Right ventricle myocardium inferior (tissue), 1 donor: ENCODE results near the gene VWA7. TPM values are rescaled to one million over a fixed set of nuclear protein-coding genes. Genes with fewer than 3 reads are reported as not detected.

Experiments
- ATAC-seq: fragments of 200-7000 bp; cut with Tn5 transposase; one replicate; pipeline ENCODE4 v1.9.1; 2020; ENCODE audit warnings: mild to moderate bottlenecking, moderate library complexity
- DNase-seq: peaks from one replicate; pipeline ENCODE4 v3.0.0; 2021; ENCODE audit errors: missing footprints
- intact Hi-C: fragments of 100-400 bp; cut with DNase I; formaldehyde crosslinking; loops from one replicate; pipeline ENCODE4 v1.11.0; 2022
- total RNA-seq: library from RNA; stranded (reverse); fragmentation: NEBNext Ultra II Directional; extraction: Animal tissue kit (Norgen Biotek cat#: 25700); gene quantifications from one replicate; pipeline ENCODE4 v1.2.1, GENCODE V29; 2021
- donor health status: DM: no; HTN: yes; CAD: no; lungs with severe emphysema.

Gene VWA7
- total RNA-seq, 1 donor from 2014 or later, result 12.1 TPM

GRCh38 chr6:31737315-31737990 is 39.7 kb downstream of the VWA7 start:
- DNase-seq (no peak), ATAC-seq (no peak)
- intact Hi-C loops, result loop anchor here (10.0 kb wide), 1 partner anchor 193 kb away; the partner anchor contains the start of genes ATP6V1G2, DDX39B and NFKBIL1

DNA sequence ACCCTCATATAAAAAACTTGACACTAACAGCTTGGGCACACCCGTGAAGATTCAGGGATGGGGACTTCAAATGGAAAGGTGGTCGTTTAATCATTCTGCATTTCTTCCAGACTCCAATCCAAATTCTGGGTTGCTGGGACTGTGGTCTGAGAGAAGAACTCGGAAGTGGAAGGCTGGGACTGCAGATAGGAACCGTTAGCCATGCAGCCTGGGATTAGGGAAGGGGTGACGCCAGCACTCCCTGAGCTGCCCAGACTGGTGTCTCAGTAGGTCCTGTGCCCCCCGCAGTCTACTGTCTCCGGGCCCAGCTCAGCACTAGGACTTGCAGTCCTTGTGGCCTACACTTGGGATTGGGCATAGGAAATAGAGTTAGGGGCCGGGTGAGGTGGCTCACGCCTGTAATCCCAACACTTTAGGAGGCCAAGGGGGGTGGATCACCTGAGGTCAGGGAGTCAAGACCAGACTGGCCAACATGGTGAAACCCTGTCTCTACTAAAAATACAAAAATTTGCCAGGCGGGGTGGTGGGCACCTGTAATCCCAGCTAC is 40.3 kb downstream of the VWA7 start:
- peak; percentile 54 for DNase-seq
- intact Hi-C loops, result loop anchor here (10.0 kb wide), 1 partner anchor 192 kb away; the partner anchor contains the start of genes ATP6V1G2, DDX39B and NFKBIL1
- no peak for ATAC-seq

DNA sequence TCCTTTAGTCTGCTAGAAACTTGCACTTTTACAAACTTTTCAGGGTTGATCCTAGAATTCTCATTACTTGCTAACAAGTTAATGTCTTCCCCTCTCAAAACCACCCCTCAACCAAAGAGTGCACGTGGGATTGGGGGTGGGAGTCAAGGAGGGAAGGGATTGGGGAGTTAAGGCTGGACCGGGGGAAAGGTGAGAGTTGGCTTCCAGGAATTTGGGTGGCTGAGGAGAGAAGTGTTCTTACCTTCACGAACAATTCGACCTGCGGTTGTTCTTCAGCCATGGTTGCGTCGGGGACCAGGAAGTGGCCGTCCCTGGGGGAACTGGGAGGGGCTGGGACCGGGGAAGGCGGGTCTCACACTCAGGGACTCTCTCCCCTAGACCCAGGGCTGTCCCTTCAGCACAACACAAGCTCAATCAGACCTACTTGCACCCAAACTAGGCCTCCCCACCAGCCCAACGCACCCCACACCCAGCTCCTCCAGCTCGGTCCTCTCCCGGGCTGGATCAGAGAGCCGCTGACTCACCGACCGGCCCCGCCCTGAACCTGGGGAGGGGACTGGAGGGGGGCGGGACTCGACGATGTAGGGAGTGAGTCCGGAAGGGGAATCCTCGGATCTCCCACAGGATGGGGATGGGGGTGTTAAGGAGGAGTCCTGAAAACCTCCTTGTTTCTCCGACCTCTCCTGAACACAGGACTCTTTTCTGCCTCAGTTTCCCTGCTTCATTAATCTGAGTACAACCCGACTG is 40.9 kb downstream of the VWA7 start, which contains the start of gene CLIC1:
TSS of gene CLIC1 (minus strand) at position 510 of the 747 bp plus-strand sequence. CDS start at position 280, 230 bp downstream.
- DNase-seq, result peak; percentile 93
- ATAC-seq, result peak; percentile 70
- intact Hi-C loops, result loop anchor here (10.0 kb wide), 1 partner anchor 191 kb away; the partner anchor contains the start of genes ATP6V1G2, DDX39B and NFKBIL1

DNA sequence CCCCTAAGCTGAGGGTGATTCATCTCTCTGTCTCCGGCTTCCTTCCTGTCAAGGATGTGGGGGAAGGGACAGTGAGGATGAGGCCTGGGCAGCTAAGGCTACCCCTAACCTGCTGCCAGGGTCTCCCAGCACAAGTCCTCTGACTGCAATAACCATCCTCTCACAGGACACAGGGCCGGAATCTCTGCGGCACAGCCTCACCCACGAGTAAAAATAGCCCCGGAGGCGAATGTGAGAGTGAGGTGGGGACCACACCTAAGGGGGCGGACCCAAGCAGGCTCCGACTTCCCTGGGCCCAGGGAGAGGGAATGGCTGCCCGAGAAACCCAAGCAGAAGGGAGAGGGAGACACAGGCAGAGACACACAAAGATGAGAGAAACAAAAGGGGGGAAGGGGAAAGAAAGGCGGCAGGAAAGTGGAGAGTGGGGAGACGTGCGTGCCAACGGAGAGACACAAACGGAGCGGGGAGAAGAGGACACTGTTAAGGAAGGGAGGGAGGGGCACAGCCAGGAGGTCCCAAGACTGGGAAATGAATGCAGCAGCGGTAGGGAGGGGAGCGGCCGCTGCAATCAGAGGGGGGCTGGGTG is 42.2 kb downstream of the VWA7 start:
- no peak for ATAC-seq
- intact Hi-C loops, result loop anchor here (5.0 to 10.0 kb wide), 2 partner anchors 57 to 190 kb away; partner anchors contain the start of genes ATP6V1G2, DDX39B and NFKBIL1
- DNase-seq, result peak; percentile 61

GRCh38 chr6:31734247-31734820 is 42.8 kb downstream of the VWA7 start:
- DNase-seq, result no peak
- ATAC-seq, result no peak
- intact Hi-C loops, result loop anchor here (5.0 to 10.0 kb wide), 2 partner anchors 58 to 190 kb away; partner anchors contain the start of genes ATP6V1G2, DDX39B and NFKBIL1

DNA sequence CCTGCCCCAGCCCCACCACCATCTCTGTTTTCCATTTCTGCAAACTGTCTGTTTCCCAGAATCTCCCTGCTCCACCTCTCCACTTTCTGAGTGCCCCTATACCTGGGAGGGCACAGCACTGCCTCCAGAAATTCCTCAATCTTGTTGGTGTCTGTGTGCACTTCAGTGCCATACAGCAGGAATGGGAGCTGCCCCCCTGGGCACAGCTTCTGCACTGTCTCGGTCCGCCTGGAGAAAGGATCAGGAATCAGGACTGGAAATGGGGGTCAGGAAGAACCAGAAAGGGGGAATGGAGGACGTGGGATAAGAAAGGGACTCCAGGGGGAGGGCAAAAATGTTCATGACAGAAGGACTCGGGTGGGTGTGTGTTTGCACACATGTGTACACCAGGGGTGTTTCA is 43.4 kb downstream of the VWA7 start:
- no peak for ATAC-seq
- DNase-seq, result no peak
- intact Hi-C loops, result loop anchor here (5.0 to 10.0 kb wide), 2 partner anchors 59 to 189 kb away; partner anchors contain the start of genes ATP6V1G2, DDX39B and NFKBIL1

DNA sequence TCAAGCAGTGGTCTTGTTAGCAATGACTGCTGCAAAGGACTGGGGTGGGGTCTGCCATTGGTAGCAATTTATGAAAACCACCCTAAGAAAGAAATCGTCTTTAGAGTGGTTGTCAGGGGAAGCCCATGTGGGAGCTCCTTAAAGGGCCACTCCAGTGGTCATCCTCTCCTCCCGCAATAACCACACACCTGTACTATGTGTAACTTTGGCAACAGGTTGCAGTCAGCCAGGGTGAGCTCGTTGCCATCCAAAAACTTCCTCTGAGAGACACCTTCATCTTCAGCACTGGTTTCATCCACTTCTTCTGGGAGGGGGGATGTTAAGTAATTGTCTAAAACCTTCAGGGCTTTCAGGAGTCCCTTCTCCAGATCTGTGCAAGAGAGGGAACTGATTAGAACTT is 45.1 kb downstream of the VWA7 start:
- ATAC-seq (no peak), DNase-seq (no peak)
- intact Hi-C loops, result loop anchor here (5.0 to 10.0 kb wide), 2 partner anchors 60 to 187 kb away; partner anchors contain the start of genes ATP6V1G2, DDX39B and NFKBIL1

GRCh38 chr6:31730631-31731086 is 46.5 kb downstream of the VWA7 start:
- DNase-seq, result peak; percentile 56

GRCh38 chr6:31729979-31730630 is 47.0 kb downstream of the VWA7 start:
- intact Hi-C loops, result loop anchor here (1.0 to 10.0 kb wide), 6 partner anchors 27 to 185 kb away; partner anchors contain the start of genes ABHD16A, ATP6V1G2, DDX39B and LY6G5C
- ATAC-seq (peak; percentile 91), DNase-seq (peak; percentile 96)

More at GRCh38 chr6:31730631-31731086, 46.5 kb downstream of the VWA7 start:
- intact Hi-C loops, result loop anchor here (2.0 to 10.0 kb wide), 3 partner anchors 28 to 186 kb away; partner anchors contain the start of genes ABHD16A, ATP6V1G2, DDX39B and NFKBIL1
- no peak for ATAC-seq

DNA sequence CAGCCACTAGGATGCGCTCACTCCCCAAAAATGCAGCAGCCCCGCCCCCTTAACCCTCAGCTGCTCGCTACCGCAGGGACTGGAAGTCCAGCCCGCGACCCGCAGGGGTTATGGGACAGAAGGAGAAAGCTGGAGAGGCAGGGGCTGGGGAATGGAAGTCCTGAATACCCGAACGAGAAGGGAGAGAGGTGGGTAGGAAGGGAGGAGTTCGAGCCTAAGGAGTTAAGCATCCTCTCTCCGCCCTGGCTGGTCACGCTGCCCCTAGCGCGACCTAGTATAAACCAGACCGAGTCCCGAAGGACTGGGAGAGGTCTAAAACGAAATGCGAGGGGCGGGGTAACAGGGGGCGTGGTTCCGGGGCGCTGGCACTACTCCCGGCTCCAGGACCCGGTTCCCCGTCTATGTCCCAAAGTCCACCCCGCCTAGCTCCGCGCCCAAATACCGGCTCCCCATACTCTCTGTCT is 47.6 kb downstream of the VWA7 start:
- intact Hi-C loops, result loop anchor here (1.0 to 2.0 kb wide), 3 partner anchors 39 to 101 kb away; partner anchors contain the start of gene LY6G5C
- DNase-seq (peak; percentile 95), ATAC-seq (peak; percentile 90)

DNA sequence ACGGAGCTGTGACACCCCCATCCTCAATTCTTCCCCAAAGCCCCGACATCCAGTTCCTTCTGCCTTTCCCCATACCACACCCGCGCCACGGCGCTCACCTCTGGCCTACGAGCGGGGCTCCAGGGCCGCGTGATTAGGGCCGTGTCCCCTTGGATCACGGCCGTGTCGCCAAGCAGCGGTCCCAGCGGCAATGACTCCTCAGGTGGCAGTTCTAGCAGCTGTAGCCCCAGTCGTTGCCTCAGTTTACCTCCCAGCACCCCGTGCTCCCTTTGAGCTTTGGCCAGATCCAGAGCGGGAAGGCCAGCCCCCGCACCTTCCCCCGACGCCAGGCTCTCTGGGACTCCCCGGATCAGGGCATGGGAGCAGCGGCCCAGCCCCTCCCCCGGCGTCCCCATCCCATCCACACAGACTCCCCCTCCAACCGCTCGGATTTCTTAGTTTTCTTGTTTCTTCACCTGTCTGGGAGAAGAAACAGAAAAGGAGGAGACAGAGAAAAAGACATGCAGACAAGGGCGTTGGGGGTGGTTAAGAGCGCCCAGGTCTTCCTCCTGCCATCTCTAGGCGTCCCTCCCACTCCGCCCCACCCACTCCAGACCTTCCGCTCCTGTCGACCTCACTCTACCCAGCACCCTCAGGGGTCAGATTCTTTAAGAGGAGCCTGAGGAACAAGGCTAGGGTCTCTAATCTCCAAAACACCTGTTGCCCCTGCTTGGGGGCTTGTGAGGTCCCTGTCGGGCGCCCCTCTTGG is 48.2 kb downstream of the VWA7 start, which contains the start of gene DDAH2:
TSS of gene DDAH2 (minus strand) at position 533 of the 748 bp plus-strand sequence. CDS start at position 395, 138 bp downstream.
- intact Hi-C loops, result loop anchor here (1.0 to 2.0 kb wide), 3 partner anchors 40 to 101 kb away; partner anchors contain the start of gene LY6G5C
- peak; percentile 29 for ATAC-seq
- peak; percentile 71 for DNase-seq

DNA sequence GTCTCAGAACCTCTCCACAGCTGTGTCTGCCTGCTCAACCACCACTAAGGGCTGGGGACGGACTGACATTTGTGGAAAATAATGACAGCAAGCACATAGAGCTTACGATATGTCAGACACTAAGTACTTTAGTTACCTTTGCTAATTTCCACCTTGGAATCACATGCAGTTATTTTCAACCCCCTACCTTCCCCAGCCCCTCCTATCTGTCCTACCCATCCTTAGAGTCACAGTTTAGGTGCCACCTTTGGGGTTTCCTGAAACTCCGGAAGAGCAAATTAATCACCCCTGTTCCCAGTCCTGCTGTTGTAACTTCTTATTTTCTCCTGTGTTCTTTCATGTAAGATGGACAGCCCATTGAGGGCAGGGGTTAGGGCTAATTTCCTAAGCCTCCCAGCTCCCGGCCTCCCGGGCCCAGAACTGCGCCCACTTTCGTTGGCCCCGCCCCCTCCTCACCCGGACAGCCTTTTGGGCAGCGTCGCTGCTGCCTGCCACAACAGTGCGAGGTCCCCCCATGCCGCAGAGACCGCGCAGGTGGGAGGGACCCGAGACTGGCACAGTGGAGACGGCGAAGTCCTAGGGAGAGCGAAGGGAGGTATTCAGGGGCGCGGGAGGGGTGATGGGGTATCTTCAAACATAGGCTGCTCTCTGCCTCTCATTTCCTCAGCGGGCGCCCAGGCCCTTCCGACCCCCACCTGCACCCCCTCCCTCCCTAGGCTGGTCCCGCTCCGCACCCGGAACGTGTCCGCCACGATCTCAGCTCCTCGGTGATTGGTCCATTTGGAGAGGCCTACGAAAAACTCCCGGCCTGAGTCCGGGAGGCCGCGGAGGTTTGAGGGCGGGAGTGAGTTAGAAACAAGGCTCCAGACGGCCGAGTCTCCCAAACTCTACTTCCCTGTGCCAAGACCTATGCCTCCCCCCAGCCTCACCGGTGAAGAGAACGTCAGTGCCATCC is 49.1 kb downstream of the VWA7 start:
- DNase-seq (peak; percentile 57), ATAC-seq (no peak)
- intact Hi-C loops, result loop anchor here (2.0 kb wide), 2 partner anchors 41 to 47 kb away; partner anchors contain the start of gene LY6G5C

DNA sequence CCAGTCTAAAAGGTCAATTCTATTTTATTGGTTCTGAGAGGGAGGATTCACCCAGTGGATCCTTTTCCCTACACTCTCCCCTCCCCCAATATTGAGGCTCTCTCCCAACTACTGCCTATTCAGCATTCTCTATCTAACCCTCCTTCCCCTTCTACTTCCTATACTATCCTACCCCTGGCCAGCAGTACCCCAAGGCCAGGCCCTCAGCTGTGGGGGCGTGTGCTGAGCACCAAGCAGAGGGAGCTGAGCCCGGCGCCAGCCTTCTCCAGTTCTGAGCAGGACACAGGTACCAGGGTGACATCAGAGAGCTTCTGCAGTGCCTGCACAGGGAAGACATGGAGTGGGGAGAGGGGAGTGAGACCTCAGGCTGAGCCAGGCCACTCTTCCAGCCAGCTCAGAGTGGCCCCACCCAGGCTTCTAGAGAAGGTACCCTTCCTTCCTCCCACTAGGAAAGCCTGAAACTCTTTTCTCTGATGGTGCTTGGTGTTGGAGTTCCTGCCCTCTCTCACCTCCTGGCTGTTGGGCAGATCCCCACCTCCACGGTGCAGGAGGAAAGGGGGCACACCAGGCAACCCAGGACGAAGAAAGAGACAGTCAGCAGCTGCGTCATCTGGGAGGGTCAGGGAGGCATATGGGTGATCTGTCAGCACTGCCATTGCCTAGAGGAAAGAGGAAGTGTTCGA is 50.0 kb downstream of the VWA7 start:
- intact Hi-C loops, result no loop called here
- DNase-seq, result peak; percentile 71
- ATAC-seq, result no peak

DNA sequence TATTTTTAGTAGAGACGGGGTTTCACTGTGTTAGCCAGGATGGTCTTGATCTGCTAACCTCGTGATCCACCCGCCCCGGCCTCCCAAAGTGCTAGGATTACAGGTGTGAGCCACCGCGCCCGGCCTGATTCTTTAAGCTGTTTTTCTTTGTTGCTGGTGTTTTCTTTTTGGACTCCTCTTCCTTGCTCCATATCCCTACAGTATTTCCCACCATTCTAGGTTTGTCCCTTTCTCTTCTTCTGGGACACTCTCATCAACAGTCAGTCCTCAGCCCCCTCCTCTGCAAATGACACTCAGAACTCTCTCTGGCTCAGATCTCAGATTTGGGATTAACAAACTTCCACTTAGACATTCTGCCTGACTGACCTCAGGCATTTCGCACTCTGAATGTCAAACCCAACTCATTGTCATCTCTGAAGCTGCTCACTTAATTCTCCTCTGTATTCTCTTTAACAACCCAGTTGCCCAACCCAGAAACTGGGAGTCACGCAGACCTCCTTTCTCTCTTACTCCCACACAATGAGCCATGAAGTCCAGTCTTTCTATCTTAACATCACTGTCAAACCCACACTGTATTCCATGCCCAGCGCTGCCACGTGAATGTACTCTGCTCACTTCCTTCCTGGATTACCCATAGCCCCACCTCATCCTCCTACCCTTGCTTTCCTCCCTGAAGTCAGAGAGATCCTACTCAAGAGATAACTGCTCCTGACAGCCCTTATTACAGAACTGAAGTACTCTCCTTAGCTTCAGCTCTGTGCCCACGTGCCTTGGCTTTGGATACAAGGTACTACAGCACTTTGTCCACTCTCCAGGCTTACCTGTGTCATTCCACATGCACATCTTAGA is 51.4 kb downstream of the VWA7 start:
- ATAC-seq, result no peak
- peak; percentile 68 for DNase-seq
- intact Hi-C loops, result no loop called here
